Endodermal cell (in vitro differentiated cells): ENCODE measurements around the gene SVIP. TPM values are rescaled to one million over a fixed set of nuclear protein-coding genes. Genes with fewer than 3 reads are reported as not detected.

Experiments
- DNase-seq: peaks from one replicate; pipeline ENCODE4 v3.0.0-alpha.2; 2017
- H3K27ac ChIP-seq: 2 replicates; pipeline ENCODE4 v1.5.1; 2013; ENCODE audit warnings: mild to moderate bottlenecking, low read depth, low read length, moderate library complexity
- H3K27me3 ChIP-seq: 2 replicates; pipeline ENCODE4 v1.6.1; 2013; ENCODE audit warnings: mild to moderate bottlenecking, low read length, moderate library complexity; ENCODE audit not compliant: insufficient read depth, control insufficient read depth, poor library complexity, severe bottlenecking
- H3K36me3 ChIP-seq: 2 replicates; pipeline ENCODE4 v1.7.0; 2013; ENCODE audit warnings: mild to moderate bottlenecking, low read length, moderate library complexity; ENCODE audit not compliant: control insufficient read depth, insufficient read depth
- H3K4me1 ChIP-seq: one replicate; pipeline ENCODE4 v1.7.0; 2013; ENCODE audit warnings: low read length; ENCODE audit not compliant: control insufficient read depth, insufficient read depth
- H3K4me3 ChIP-seq: 2 replicates; pipeline ENCODE4 v1.5.1; 2013; ENCODE audit warnings: mild to moderate bottlenecking, low read length, moderate library complexity
- H3K9ac ChIP-seq: 2 replicates; pipeline ENCODE4 v1.6.1; 2013; ENCODE audit warnings: mild to moderate bottlenecking, low read length, moderate library complexity; ENCODE audit not compliant: poor library complexity, severe bottlenecking; ENCODE audit errors: extremely low read depth
- H3K9me3 ChIP-seq: 2 replicates; pipeline ENCODE4 v1.6.1; 2013; ENCODE audit warnings: mild to moderate bottlenecking, low read length, moderate library complexity; ENCODE audit not compliant: control insufficient read depth
- H3K27ac Mint-ChIP-seq: 2 replicates; pipeline ENCODE4 v1.8.0; 2020; ENCODE audit warnings: mixed read lengths
- H3K27me3 Mint-ChIP-seq: 2 replicates; pipeline ENCODE4 v1.8.0; 2021; ENCODE audit warnings: mild to moderate bottlenecking, mixed read lengths; ENCODE audit not compliant: insufficient read depth
- H3K36me3 Mint-ChIP-seq: 2 replicates; pipeline ENCODE4 v1.8.0; 2020; ENCODE audit warnings: low read depth, mixed read lengths
- H3K4me1 Mint-ChIP-seq: 2 replicates; pipeline ENCODE4 v1.8.0; 2020; ENCODE audit warnings: mixed read lengths
- H3K4me3 Mint-ChIP-seq: 2 replicates; pipeline ENCODE4 v1.8.0; 2020; ENCODE audit warnings: mild to moderate bottlenecking, moderate library complexity, mixed read lengths
- H3K9me3 Mint-ChIP-seq: 2 replicates; pipeline ENCODE4 v1.8.0; 2020; ENCODE audit warnings: mild to moderate bottlenecking, mixed read lengths
- WGBS, 2 experiments: methylation state at CpG; one replicate each; pipeline versions ENCODE4 v1.1.5 to v1.1.7; 2013; ENCODE audit warnings: missing lambda C conversion rate in 2 of 2, mixed read lengths in 1 of 2; ENCODE audit not compliant: insufficient coverage in 1 of 2, insufficient read length in 1 of 2; 5-methylcytosine and 5-hydroxymethylcytosine counted together
- total RNA-seq, 2 donors: library from RNA; stranded (reverse); fragmentation: NEBNext Ultra II Directional in 1 of 2; extraction: Animal tissue kit (Norgen Biotek cat#: 25700) in 1 of 2; gene quantifications; 2 replicates in 1 of 2; 3 replicates in 1 of 2; pipeline ENCODE4 v1.2.1, GENCODE V29; 2021
- TF ChIP-seq, protein P1 (sequence below): fragments of 200-600 bp; sonication (generic); conservative IDR thresholded peaks from 2 replicates; pipeline ENCODE4 v1.5.0; 2021; ENCODE audit warnings: antibody characterized with exemption, mild to moderate bottlenecking

The SVIP gene
- total RNA-seq, 2 donors from 2014 or later, result 9.8 to 22.6 TPM

DNA sequence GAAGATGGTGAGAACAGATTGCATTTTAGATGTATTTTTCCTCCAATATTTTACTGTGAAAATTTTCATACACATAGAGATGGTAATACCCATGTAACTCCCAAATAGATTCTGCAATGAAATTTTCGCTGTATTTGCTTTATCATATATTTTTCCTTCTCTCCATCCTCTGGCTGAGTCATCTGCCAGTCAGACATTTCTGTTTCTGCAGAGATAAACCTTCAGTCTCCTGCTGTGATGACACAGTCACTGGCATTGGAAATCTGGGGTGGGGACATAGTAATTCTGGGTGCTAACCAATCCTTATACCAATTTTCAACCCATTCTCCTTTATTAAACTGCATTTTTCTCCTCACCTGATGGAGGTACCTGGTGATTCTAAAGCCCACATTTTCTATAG is 33.7 kb downstream of the SVIP start:
- no peak overlapping the region for H3K27ac Mint-ChIP-seq
- H3K36me3 Mint-ChIP-seq, result no peaks in the 10 kb centered on the region
- Histone ChIP-seq H3K9me3 (no peaks in the 10 kb centered on the region), H3K4me3 (no peak overlapping the region), H3K9ac (no peak overlapping the region), H3K36me3 (no peaks in the 10 kb centered on the region), H3K27me3 (peaks cover 37% of the 10 kb centered on the region), H3K27ac (no peak overlapping the region), H3K4me1 (peaks cover 14% of the 10 kb centered on the region)
- no peak for DNase-seq
- no peak overlapping the region for H3K4me3 Mint-ChIP-seq
- peaks cover 13% of the 10 kb centered on the region for H3K27me3 Mint-ChIP-seq
- peaks cover 13% of the 10 kb centered on the region for H3K4me1 Mint-ChIP-seq
- 100% methylated on average over 1 of the region's 1 CpG; no CpG with 5 or more reads in 1 of the 2 experiments for WGBS, 2 experiments
- no peaks in the 10 kb centered on the region for H3K9me3 Mint-ChIP-seq
- TF ChIP-seq, protein P1, sequence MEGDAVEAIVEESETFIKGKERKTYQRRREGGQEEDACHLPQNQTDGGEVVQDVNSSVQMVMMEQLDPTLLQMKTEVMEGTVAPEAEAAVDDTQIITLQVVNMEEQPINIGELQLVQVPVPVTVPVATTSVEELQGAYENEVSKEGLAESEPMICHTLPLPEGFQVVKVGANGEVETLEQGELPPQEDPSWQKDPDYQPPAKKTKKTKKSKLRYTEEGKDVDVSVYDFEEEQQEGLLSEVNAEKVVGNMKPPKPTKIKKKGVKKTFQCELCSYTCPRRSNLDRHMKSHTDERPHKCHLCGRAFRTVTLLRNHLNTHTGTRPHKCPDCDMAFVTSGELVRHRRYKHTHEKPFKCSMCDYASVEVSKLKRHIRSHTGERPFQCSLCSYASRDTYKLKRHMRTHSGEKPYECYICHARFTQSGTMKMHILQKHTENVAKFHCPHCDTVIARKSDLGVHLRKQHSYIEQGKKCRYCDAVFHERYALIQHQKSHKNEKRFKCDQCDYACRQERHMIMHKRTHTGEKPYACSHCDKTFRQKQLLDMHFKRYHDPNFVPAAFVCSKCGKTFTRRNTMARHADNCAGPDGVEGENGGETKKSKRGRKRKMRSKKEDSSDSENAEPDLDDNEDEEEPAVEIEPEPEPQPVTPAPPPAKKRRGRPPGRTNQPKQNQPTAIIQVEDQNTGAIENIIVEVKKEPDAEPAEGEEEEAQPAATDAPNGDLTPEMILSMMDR, result no peak

DNA sequence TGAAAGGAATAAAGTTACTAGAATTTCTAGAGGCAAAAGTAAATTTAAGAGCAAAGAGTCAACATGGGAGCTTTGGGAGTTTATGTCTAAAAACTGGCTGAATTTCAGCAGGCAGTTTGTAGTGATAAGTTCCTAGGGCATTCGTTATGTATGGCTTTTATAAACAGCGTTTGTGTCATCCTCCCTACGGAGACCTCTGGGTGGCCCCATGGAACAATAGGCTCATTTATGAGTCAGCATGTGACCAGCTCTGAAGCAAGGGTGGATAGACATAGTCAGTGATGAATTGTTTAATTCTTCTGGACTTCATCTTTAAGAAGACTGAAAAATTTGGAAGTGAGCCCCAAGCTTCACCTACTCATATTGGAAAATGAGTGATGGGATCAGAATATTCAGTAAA is 37.1 kb downstream of the SVIP start:
- Mint-ChIP-seq H3K27ac (no peak overlapping the region), H3K9me3 (no peaks in the 10 kb centered on the region), H3K4me3 (no peak overlapping the region), H3K36me3 (no peaks in the 10 kb centered on the region), H3K4me1 (peaks cover 7% of the 10 kb centered on the region), H3K27me3 (no peaks in the 10 kb centered on the region)
- Histone ChIP-seq H3K36me3 (no peaks in the 10 kb centered on the region), H3K4me1 (peaks cover 4% of the 10 kb centered on the region), H3K4me3 (no peak overlapping the region), H3K27me3 (peaks cover 15% of the 10 kb centered on the region), H3K9me3 (no peaks in the 10 kb centered on the region), H3K27ac (no peak overlapping the region), H3K9ac (no peak overlapping the region)
- WGBS, 2 experiments, result 61 to 68% methylated on average over 3 of the region's 3 CpGs
- TF ChIP-seq, protein P1, result no peak
- no peak for DNase-seq

DNA sequence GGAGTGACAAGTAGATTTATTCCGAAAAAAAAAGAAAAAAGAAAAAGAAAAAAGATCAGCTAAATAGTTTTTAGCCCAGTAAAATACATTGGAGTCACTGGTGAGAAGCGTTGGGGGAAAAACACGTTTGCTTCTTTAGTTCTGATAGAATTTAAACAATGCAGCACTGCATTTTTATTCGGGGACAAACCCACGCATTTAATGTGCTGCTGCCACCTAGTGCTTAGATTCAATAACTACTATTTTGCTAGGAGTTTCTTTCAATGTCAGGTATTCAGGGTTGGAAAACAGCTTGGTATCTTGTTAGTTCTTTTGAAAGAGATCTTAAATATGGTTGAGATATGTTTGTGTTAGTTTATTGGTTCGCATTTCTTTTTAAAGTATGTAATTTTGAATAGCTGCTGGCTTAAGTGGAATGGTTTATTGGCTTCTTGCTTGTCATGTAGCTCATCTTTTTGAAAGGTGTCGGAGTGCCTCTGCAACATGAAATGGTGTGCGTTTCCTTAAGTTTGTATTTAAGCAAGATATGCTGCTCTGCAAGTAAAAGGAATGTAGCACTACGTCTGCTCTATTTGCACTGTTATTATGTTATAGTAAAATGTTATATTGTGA is 41.9 kb downstream of the SVIP start:
- Histone ChIP-seq H3K9me3 (no peaks in the 10 kb centered on the region), H3K4me3 (no peak overlapping the region), H3K27ac (no peak overlapping the region), H3K36me3 (no peaks in the 10 kb centered on the region), H3K9ac (no peak overlapping the region), H3K27me3 (no peaks in the 10 kb centered on the region), H3K4me1 (peaks cover 3% of the 10 kb centered on the region)
- Mint-ChIP-seq H3K27ac (no peak overlapping the region), H3K36me3 (no peaks in the 10 kb centered on the region), H3K27me3 (no peaks in the 10 kb centered on the region), H3K4me3 (no peak overlapping the region), H3K9me3 (no peaks in the 10 kb centered on the region), H3K4me1 (no peaks in the 10 kb centered on the region)
- 8 to 33% methylated on average over 5 to 9 of the region's 9 CpGs for WGBS, 2 experiments
- TF ChIP-seq, protein P1, result peak; percentile 85
- DNase-seq, result peak; percentile 44
